Naive thymus-derived CD4-positive, alpha-beta T cell (primary cell): Measurements from ENCODE around the gene CHMP4A. TPM values are rescaled to one million over a fixed set of nuclear protein-coding genes. Genes with fewer than 3 reads are reported as not detected.

Experiments used
- ATAC-seq: fragments of 150-1000 bp; cut with Tn5 transposase; 2 replicates; pipeline ENCODE4 v1.10.0; 2021; ENCODE audit warnings: mild to moderate bottlenecking, moderate library complexity
- CTCF ChIA-PET: fragments of 350-600 bp; sonication (Branson Sonifier 250); formaldehyde crosslinking; loops from one replicate; lab custom pipeline; 2021; ENCODE audit warnings: antibody characterized with exemption; lab: Charles Lee
- POLR2A ChIA-PET: fragments of 350-600 bp; sonication (Branson Sonifier 250); formaldehyde crosslinking; loops from one replicate; lab custom pipeline; 2021; ENCODE audit warnings: antibody characterized with exemption, inconsistent platforms; lab: Charles Lee
- DNase-seq, 9 donors: peaks; one replicate each; pipeline versions ENCODE4 v3.0.0 to v3.0.0-alpha.2; 2020 to 2022; ENCODE audit warnings: mixed read lengths in 1 of 9
- H3K27ac ChIP-seq: one replicate; pipeline ENCODE4 v1.7.0; 2013; ENCODE audit warnings: mild to moderate bottlenecking, low read depth, low read length, moderate library complexity
- H3K27me3 ChIP-seq, 2 donors: one replicate each; pipeline ENCODE4 v1.7.0; 2013; ENCODE audit warnings: low read length in 2 of 2, mild to moderate bottlenecking in 2 of 2, moderate library complexity in 2 of 2; ENCODE audit not compliant: control insufficient read depth in 2 of 2, insufficient read depth in 2 of 2
- H3K36me3 ChIP-seq, 3 experiments: 1 replicate in 2 of 3; 2 replicates in 1 of 3; pipeline ENCODE4 v1.7.0; 2013; ENCODE audit warnings: low read length in 3 of 3, mild to moderate bottlenecking in 3 of 3, moderate library complexity in 1 of 3; ENCODE audit not compliant: insufficient read depth in 3 of 3, control insufficient read depth in 2 of 3
- H3K4me1 ChIP-seq, 2 donors: one replicate each; pipeline ENCODE4 v1.7.0; 2013; ENCODE audit warnings: low read length in 2 of 2, mild to moderate bottlenecking in 2 of 2, moderate library complexity in 1 of 2; ENCODE audit not compliant: control insufficient read depth in 2 of 2, insufficient read depth in 2 of 2
- H3K4me3 ChIP-seq: 2 replicates; pipeline ENCODE4 v1.7.0; 2013; ENCODE audit warnings: mild to moderate bottlenecking, low read length
- H3K9me3 ChIP-seq, 3 experiments: 1 replicate in 2 of 3; 2 replicates in 1 of 3; pipeline ENCODE4 v1.7.0; 2013; ENCODE audit warnings: low read length in 3 of 3; ENCODE audit not compliant: control insufficient read depth in 2 of 3
- H3K27ac Mint-ChIP-seq, 9 donors: one replicate each; pipeline ENCODE4 v1.8.0; 2020 to 2022; ENCODE audit warnings: mixed read lengths in 9 of 9, mild to moderate bottlenecking in 8 of 9, moderate library complexity in 5 of 9, inconsistent platforms in 2 of 9
- H3K27me3 Mint-ChIP-seq, 5 donors: one replicate each; pipeline ENCODE4 v1.8.0; 2021 to 2022; ENCODE audit warnings: mixed read lengths in 5 of 5, mild to moderate bottlenecking in 1 of 5
- H3K36me3 Mint-ChIP-seq, 5 donors: one replicate each; pipeline ENCODE4 v1.8.0; 2020 to 2022; ENCODE audit warnings: mixed read lengths in 5 of 5, mild to moderate bottlenecking in 3 of 5, inconsistent platforms in 1 of 5
- H3K4me1 Mint-ChIP-seq, 7 donors: one replicate each; pipeline ENCODE4 v1.8.0; 2020 to 2022; ENCODE audit warnings: mixed read lengths in 7 of 7, mild to moderate bottlenecking in 3 of 7, inconsistent platforms in 1 of 7
- H3K4me3 Mint-ChIP-seq, 10 donors: one replicate each; pipeline ENCODE4 v1.8.0; 2020 to 2022; ENCODE audit warnings: mild to moderate bottlenecking in 10 of 10, mixed read lengths in 10 of 10, moderate library complexity in 6 of 10, inconsistent platforms in 2 of 10
- H3K9me3 Mint-ChIP-seq, 11 donors: one replicate each; pipeline ENCODE4 v1.8.0; 2020 to 2022; ENCODE audit warnings: mixed read lengths in 11 of 11, mild to moderate bottlenecking in 4 of 11, inconsistent platforms in 1 of 11, moderate library complexity in 1 of 11
- intact Hi-C, 2 donors: fragments of 100-400 bp; cut with micrococcal nuclease; formaldehyde crosslinking; loops; one replicate each; pipeline ENCODE4 v1.15.1; 2023
- polyA plus RNA-seq, 2 donors: library from polyadenylated mRNA; unstranded; fragments of 300-500 nt; fragmentation: Illumina TruSeq; gene quantifications; one replicate each; pipeline ENCODE4 v1.2.3, GENCODE V29; 2021
- total RNA-seq, 6 experiments: library from RNA in 5 of 6; stranded (reverse) in 5 of 6; gene quantifications; 1 replicate in 5 of 6; 2 replicates in 1 of 6; pipeline ENCODE4 v1.2.3 and lab custom pipeline; 2021 to 2026

CHMP4A gene
- total and polyA plus RNA-seq, 7 experiments from 2014 or later = 79.1 to 140 (median 94.1) TPM

GRCh38 chr14:24232645-24233537, 19.6 kb upstream of the CHMP4A start, which contains the start of gene GMPR2:
Gene GMPR2, plus strand, starts transcription at chr14:24232929. Its CDS starts 325 bp downstream, at chr14:24233254.
- H3K27ac Mint-ChIP-seq = peak within 1 kb of the TSS; percentile 89 to 98 (median 93)
- Histone ChIP-seq H3K4me3 (peak within 1 kb of the TSS; percentile 99), H3K36me3 (peaks cover 0 to 35% (median 10%) of the 10 kb centered on the region in 3 experiments), H3K4me1 (peaks cover 10 to 27% of the 10 kb centered on the region in 2 donors), H3K9me3 (no peaks in the 10 kb centered on the region), H3K27ac (peak within 1 kb of the TSS; percentile 89), H3K27me3 (no peaks in the 10 kb centered on the region)
- intact Hi-C loops = loop anchor here (1.0 to 2.0 kb wide), 14 partner anchors 9 to 218 kb away; partner anchors contain the start of genes IPO4 (in 2 of the 2), IRF9 (in 2 of the 2), MDP1 (in 2 of the 2) and RABGGTA (in 2 of the 2)
- H3K9me3 Mint-ChIP-seq = no peaks in the 10 kb centered on the region
- H3K36me3 Mint-ChIP-seq = peaks cover 7 to 30% (median 25%) of the 10 kb centered on the region in 5 donors
- ChIA-PET CTCF (interaction anchor here (1.1 to 1.8 kb wide), 3 partner anchors 9 to 18 kb away, joined by 3 to 6 read pairs (median 3); partner anchors contain the start of genes MDP1 and TINF2), POLR2A (interaction anchor here (0.9 to 3.2 kb wide), 14 partner anchors 9 to 198 kb away, joined by 3 to 49 read pairs (median 4); partner anchors contain the start of genes CHMP4A, DHRS1, IRF9 and MDP1)
- ATAC-seq = peak; percentile 30
- H3K27me3 Mint-ChIP-seq = no peaks in the 10 kb centered on the region
- peak in 1 of 9 donors; percentile 33 for DNase-seq
- H3K4me1 Mint-ChIP-seq = peaks cover 37 to 81% (median 65%) of the 10 kb centered on the region in 7 donors
- H3K4me3 Mint-ChIP-seq = peak within 1 kb of the TSS; percentile 86 to 100 (median 96)

GRCh38 chr14:24232121-24232644, 18.9 kb upstream of the CHMP4A start, which contains the start of gene NEDD8:
Gene NEDD8, minus strand, starts transcription at chr14:24232367. Its CDS starts 100 bp downstream, at chr14:24232267.
- Mint-ChIP-seq H3K27ac (peak within 1 kb of the TSS; percentile 89 to 98 (median 93)), H3K27me3 (no peaks in the 10 kb centered on the region), H3K36me3 (peaks cover 11 to 24% (median 23%) of the 10 kb centered on the region in 5 donors), H3K9me3 (no peaks in the 10 kb centered on the region), H3K4me1 (peaks cover 36 to 79% (median 63%) of the 10 kb centered on the region in 7 donors), H3K4me3 (peak within 1 kb of the TSS; percentile 86 to 100 (median 96))
- DNase-seq (peak; percentile 72 to 91 (median 88)), ATAC-seq (peak; percentile 91)
- Histone ChIP-seq H3K27me3 (no peaks in the 10 kb centered on the region), H3K4me1 (peaks cover 11 to 27% of the 10 kb centered on the region in 2 donors), H3K27ac (peak within 1 kb of the TSS; percentile 89), H3K9me3 (no peaks in the 10 kb centered on the region), H3K4me3 (peak within 1 kb of the TSS; percentile 99), H3K36me3 (peaks cover 0 to 28% (median 10%) of the 10 kb centered on the region in 3 experiments)
- intact Hi-C loops = loop anchor here (1.0 to 2.0 kb wide), 14 partner anchors 10 to 217 kb away; partner anchors contain the start of genes IPO4 (in 2 of the 2), IRF9 (in 2 of the 2), MDP1 (in 2 of the 2) and RABGGTA (in 2 of the 2)
- CTCF ChIA-PET = interaction anchor here (1.8 kb wide), 1 partner anchor 10 kb away, joined by 6 read pairs; the partner anchor contains the start of gene TINF2
- POLR2A ChIA-PET = interaction anchor here (0.9 to 3.2 kb wide), 9 partner anchors 10 to 199 kb away, joined by 3 to 49 read pairs (median 4); partner anchors contain the start of genes CHMP4A, MDP1, TINF2 and TM9SF1

- Mint-ChIP-seq H3K4me1 (peaks cover 37 to 79% (median 63%) of the 10 kb centered on the region in 7 donors), H3K36me3 (peaks cover 13 to 22% (median 21%) of the 10 kb centered on the region in 5 donors), H3K4me3 (peak overlapping the region; percentile 86 to 100 (median 96)), H3K27ac (peak overlapping the region; percentile 89 to 98 (median 93)), H3K27me3 (no peaks in the 10 kb centered on the region), H3K9me3 (no peaks in the 10 kb centered on the region)
- ChIA-PET POLR2A (interaction anchor here (0.5 to 1.4 kb wide), 11 partner anchors 11 to 134 kb away, joined by 3 to 9 read pairs (median 3); partner anchors contain the start of genes CHMP4A, DCAF11, MDP1 and TINF2), CTCF (interaction anchor here (1.7 kb wide), 1 partner anchor 11 kb away, joined by 6 read pairs; the partner anchor contains the start of gene TINF2)
- H3K27me3 ChIP-seq = no peaks in the 10 kb centered on the region
- ATAC-seq (peak; percentile 6), DNase-seq (peak in 1 of 9 donors; percentile 12)
- H3K36me3 ChIP-seq = peaks cover 0 to 21% (median 8%) of the 10 kb centered on the region in 3 experiments
- peak overlapping the region; percentile 99 for H3K4me3 ChIP-seq
- H3K27ac ChIP-seq = peak overlapping the region; percentile 89
- H3K4me1 ChIP-seq = peaks cover 15 to 27% of the 10 kb centered on the region in 2 donors
- intact Hi-C loops = loop anchor here (1.0 to 2.0 kb wide), 14 partner anchors 11 to 217 kb away; partner anchors contain the start of genes IPO4 (in 2 of the 2), IRF9 (in 2 of the 2), MDP1 (in 2 of the 2) and RABGGTA (in 2 of the 2)
- H3K9me3 ChIP-seq = no peaks in the 10 kb centered on the region
Observed at GRCh38 chr14:24231263-24232120, 18.2 kb upstream of the CHMP4A start.

- H3K4me3 ChIP-seq = no peak overlapping the region
- peaks cover 0 to 10% (median 6%) of the 10 kb centered on the region in 3 experiments for H3K36me3 ChIP-seq
- Mint-ChIP-seq H3K36me3 (peaks cover 6 to 14% (median 8%) of the 10 kb centered on the region in 5 donors), H3K9me3 (no peaks in the 10 kb centered on the region), H3K4me1 (peaks cover 25 to 68% (median 55%) of the 10 kb centered on the region in 7 donors), H3K27me3 (no peaks in the 10 kb centered on the region), H3K27ac (peak overlapping the region in 3 of 9 donors; percentile 26 to 53 (median 52)), H3K4me3 (no peak overlapping the region)
- peaks cover 15 to 22% of the 10 kb centered on the region in 2 donors for H3K4me1 ChIP-seq
- H3K9me3 ChIP-seq = no peaks in the 10 kb centered on the region
- H3K27ac ChIP-seq = no peak overlapping the region
- no peak for DNase-seq
- H3K27me3 ChIP-seq = no peaks in the 10 kb centered on the region
- ATAC-seq = no peak
- intact Hi-C loops = no loop called here
- CTCF ChIA-PET = interaction anchor here (0.7 to 1.0 kb wide), 2 partner anchors 14 to 23 kb away, joined by 3 to 5 read pairs; partner anchors contain the start of gene TINF2
- POLR2A ChIA-PET = interaction anchor here (0.6 to 1.8 kb wide), 5 partner anchors 9 to 17 kb away, joined by 3 to 6 read pairs (median 4); partner anchors contain the start of genes MDP1 and TINF2
Observed at GRCh38 chr14:24228902-24229301, 15.6 kb upstream of the CHMP4A start.

- no peak for ATAC-seq
- H3K4me3 Mint-ChIP-seq = no peak overlapping the region
- H3K27ac Mint-ChIP-seq = peak overlapping the region in 1 of 9 donors; percentile 6
- ChIA-PET POLR2A (interaction anchor here (0.8 to 4.1 kb wide), 2 partner anchors 12 to 15 kb away, joined by 3 to 16 read pairs; partner anchors contain the start of gene TINF2), CTCF (interaction anchor here (0.7 to 1.3 kb wide), 2 partner anchors 15 to 105 kb away, joined by 4 to 5 read pairs; partner anchors contain the start of gene TINF2)
- peaks cover 5 to 14% (median 6%) of the 10 kb centered on the region in 5 donors for H3K36me3 Mint-ChIP-seq
- H3K36me3 ChIP-seq = peaks cover 0 to 6% (median 4%) of the 10 kb centered on the region in 3 experiments
- no peak overlapping the region for H3K4me3 ChIP-seq
- no peak overlapping the region for H3K27ac ChIP-seq
- no peak for DNase-seq
- H3K9me3 ChIP-seq = no peaks in the 10 kb centered on the region
- H3K4me1 ChIP-seq = peaks cover 8 to 12% of the 10 kb centered on the region in 2 donors
- H3K4me1 Mint-ChIP-seq = peaks cover 19 to 47% (median 37%) of the 10 kb centered on the region in 7 donors
- H3K27me3 ChIP-seq = no peaks in the 10 kb centered on the region
- intact Hi-C loops = no loop called here
- H3K9me3 Mint-ChIP-seq = no peaks in the 10 kb centered on the region
- no peaks in the 10 kb centered on the region for H3K27me3 Mint-ChIP-seq
Observed at GRCh38 chr14:24226473-24226872, 13.2 kb upstream of the CHMP4A start.
